Lung (tissue), 12 donors: ENCODE measurements around the gene TNS4. TPM values are rescaled to one million over a fixed set of nuclear protein-coding genes. Genes with fewer than 3 reads are reported as not detected.

ENCODE experiments used
- ATAC-seq: fragments of 200-7000 bp; cut with Tn5 transposase; one replicate; pipeline ENCODE4 v1.9.1; 2020; ENCODE audit warnings: moderate number of reproducible peaks; ENCODE audit not compliant: insufficient read depth, low FRiP score
- DNase-seq, 3 donors: peaks; one replicate each; pipeline ENCODE4 v3.0.0-alpha.2; 2013 to 2017
- H3K27ac ChIP-seq, 2 donors: one replicate each; pipeline ENCODE4 v1.5.1; 2013; ENCODE audit warnings: mild to moderate bottlenecking in 2 of 2, moderate library complexity in 2 of 2, control low read depth in 1 of 2, inconsistent platforms in 1 of 2, low read depth in 1 of 2, low read length in 1 of 2
- H3K27me3 ChIP-seq, 3 donors: one replicate each; pipeline ENCODE4 v1.5.1; 2013; ENCODE audit warnings: low read length in 2 of 3; ENCODE audit not compliant: control insufficient read depth in 3 of 3, insufficient read depth in 3 of 3
- H3K36me3 ChIP-seq, 4 donors: one replicate each; pipeline ENCODE4 v1.5.1; 2013; ENCODE audit warnings: low read length in 4 of 4, mild to moderate bottlenecking in 1 of 4, moderate library complexity in 1 of 4; ENCODE audit not compliant: control insufficient read depth in 4 of 4, insufficient read depth in 4 of 4
- H3K4me1 ChIP-seq, 5 donors: one replicate each; pipeline ENCODE4 v1.5.1; 2013; ENCODE audit warnings: low read length in 5 of 5, mild to moderate bottlenecking in 2 of 5, moderate library complexity in 1 of 5; ENCODE audit not compliant: control insufficient read depth in 5 of 5, insufficient read depth in 5 of 5
- H3K4me3 ChIP-seq: one replicate; pipeline ENCODE4 v1.5.1; 2013; ENCODE audit warnings: mild to moderate bottlenecking, control low read depth, moderate library complexity
- H3K9ac ChIP-seq, 2 donors: one replicate each; pipeline ENCODE4 v1.5.1; 2013; ENCODE audit warnings: low read length in 2 of 2, control low read depth in 1 of 2; ENCODE audit not compliant: insufficient read depth in 1 of 2
- H3K9me3 ChIP-seq, 4 donors: one replicate each; pipeline ENCODE4 v1.5.1; 2013; ENCODE audit warnings: low read length in 3 of 4, mild to moderate bottlenecking in 1 of 4, moderate library complexity in 1 of 4; ENCODE audit not compliant: control insufficient read depth in 4 of 4, insufficient read depth in 3 of 4
- WGBS, 2 donors: extraction: QIAGEN DNeasy Blood & Tissue Kit; methylation state at CpG; one replicate each; pipeline ENCODE4 v1.1.7; 2013; 5-methylcytosine and 5-hydroxymethylcytosine counted together
- polyA plus RNA-seq, 2 donors: library from polyadenylated mRNA; stranded (reverse); fragments of 200-250 nt; gene quantifications; one replicate each; pipeline ENCODE4 v1.2.1, GENCODE V29; 2013
- total RNA-seq, 2 donors: library from RNA; depleted of rRNA in 1 of 2; stranded (reverse); fragments of >200 nt in 1 of 2; gene quantifications; one replicate each; pipeline ENCODE4 v1.2.1, GENCODE V29; 2014 to 2021
- TF ChIP-seq, protein P1 (sequence below): IDR thresholded peaks from 2 replicates; pipeline ENCODE4 v1.5.1; 2012; ENCODE audit warnings: mild to moderate bottlenecking; ENCODE audit errors: control extremely low read depth, extremely low read depth
- donor health status: control.
- donor health status: control.
- donor health status: Bipolar disorder and iron deficiency.
- donor health status: healthy.
- donor health status: DM: yes; HTN: yes; CAD: no.

The TNS4 gene
- total and polyA plus RNA-seq, 4 donors, result 0.17 to 6.8 (median 2.2) TPM

DNA sequence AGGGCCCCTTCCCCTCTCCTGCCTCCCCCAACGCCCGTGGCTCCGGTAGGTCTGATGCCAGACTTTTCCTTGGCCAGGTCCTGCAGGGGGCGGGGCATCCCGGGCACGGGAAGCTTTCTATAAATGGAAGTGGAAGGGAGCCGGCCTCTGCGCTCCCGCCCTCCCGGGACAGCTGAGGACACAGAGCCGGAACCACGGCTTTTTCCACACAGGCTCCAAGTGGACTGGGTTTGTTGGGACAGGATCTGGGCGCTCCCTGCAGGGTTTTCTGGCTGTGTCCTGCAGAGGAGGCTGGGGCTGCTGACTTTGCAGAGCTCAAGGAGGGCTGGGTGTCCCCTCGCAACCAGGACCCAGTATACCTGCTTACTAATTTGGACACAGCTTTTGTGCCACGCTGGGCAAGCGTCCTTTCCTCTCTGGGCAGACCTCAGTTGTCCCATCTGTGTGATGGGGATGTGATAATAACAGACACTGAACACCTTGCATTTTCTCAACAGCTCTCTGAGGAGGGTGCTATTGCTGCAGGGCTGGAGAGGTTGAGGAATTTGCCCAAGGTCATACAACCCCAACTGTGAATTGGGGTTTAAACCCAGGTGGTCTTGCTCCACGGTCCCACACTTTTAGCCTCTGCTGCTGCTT, 1.8 kb downstream of the TNS4 start:
- WGBS, 2 donors, result 20 to 23% methylated on average over 16 to 17 of the region's 17 CpGs
- Histone ChIP-seq H3K9me3 (peaks cover 0 to 5% (median 0%) of the 10 kb centered on the region in 4 donors), H3K36me3 (no peaks in the 10 kb centered on the region), H3K4me1 (peaks cover 0 to 10% (median 0%) of the 10 kb centered on the region in 5 donors), H3K27ac (peak overlapping the region in 1 of 2 donors; percentile 37), H3K9ac (peak overlapping the region in 1 of 2 donors; percentile 28), H3K4me3 (no peak overlapping the region), H3K27me3 (no peaks in the 10 kb centered on the region)
- ATAC-seq (peak; percentile 67), DNase-seq (peak; percentile 68 to 80 (median 74))
- TF ChIP-seq, protein P1, sequence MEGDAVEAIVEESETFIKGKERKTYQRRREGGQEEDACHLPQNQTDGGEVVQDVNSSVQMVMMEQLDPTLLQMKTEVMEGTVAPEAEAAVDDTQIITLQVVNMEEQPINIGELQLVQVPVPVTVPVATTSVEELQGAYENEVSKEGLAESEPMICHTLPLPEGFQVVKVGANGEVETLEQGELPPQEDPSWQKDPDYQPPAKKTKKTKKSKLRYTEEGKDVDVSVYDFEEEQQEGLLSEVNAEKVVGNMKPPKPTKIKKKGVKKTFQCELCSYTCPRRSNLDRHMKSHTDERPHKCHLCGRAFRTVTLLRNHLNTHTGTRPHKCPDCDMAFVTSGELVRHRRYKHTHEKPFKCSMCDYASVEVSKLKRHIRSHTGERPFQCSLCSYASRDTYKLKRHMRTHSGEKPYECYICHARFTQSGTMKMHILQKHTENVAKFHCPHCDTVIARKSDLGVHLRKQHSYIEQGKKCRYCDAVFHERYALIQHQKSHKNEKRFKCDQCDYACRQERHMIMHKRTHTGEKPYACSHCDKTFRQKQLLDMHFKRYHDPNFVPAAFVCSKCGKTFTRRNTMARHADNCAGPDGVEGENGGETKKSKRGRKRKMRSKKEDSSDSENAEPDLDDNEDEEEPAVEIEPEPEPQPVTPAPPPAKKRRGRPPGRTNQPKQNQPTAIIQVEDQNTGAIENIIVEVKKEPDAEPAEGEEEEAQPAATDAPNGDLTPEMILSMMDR, result no peak

DNA sequence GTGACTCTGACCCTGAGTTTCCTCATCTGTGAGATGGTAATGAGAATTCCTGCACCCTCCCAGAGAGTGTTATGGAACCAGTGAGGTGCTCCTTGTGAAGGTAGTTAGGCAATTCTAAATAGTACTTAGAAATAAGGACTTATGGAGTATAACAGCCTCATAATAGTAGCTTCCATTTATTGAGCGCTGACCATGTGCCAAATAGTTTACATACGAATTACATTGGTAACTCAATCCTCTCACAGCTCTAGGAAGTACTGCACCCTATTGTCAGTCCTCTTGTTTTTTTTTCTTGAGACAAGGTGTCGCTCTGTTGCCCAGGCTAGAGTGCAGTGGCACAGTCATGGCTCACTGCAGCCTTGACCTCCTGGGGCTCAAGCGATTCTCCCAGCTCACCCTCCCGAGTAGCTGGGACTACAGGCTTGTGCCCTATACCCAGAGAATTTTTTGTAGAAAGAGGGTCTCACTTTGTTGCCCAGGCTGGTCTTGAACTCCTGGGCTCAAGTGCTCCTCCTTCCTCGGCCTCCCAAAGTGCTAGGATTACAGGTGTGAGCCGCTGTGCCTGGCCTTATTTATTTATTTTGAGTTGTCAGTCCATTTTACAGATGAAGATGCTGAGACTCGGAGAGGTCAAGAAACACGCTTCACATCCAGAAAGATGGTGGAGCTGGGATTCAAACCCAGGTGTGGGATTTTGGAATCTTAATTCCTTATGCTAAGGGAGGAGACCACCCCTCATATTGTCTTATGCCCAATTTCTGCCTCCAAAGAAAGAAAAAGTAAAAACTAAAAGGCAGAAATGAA, 2.9 kb downstream of the TNS4 start:
- peaks cover 0 to 10% (median 0%) of the 10 kb centered on the region in 5 donors for H3K4me1 ChIP-seq
- H3K27ac ChIP-seq, result peak overlapping the region in 1 of 2 donors; percentile 26

DNA sequence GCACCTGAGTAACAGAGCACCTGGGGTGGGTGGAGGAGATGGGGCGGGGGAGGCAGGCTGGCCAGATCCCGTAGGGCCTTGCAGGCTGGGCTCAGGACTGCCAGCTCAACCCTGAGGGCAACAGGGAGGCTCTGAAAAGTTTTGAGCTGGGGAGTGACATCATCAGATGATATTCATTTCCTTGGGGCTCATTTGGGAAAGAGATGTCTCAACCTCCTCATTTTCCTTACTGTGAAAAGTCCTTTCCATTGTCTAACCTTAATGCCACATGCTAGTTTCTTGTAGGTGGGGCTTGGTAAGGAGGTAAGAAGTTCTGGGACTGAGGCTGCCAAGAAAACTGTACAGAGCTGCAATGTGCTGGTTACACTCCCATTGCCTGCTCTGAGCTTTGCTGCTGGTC, 3.7 kb downstream of the TNS4 start:
- ATAC-seq, result no peak
- Histone ChIP-seq H3K9me3 (no peaks in the 10 kb centered on the region), H3K27ac (peak overlapping the region in 1 of 2 donors; percentile 11), H3K9ac (no peak overlapping the region), H3K4me3 (no peak overlapping the region), H3K4me1 (peaks cover 0 to 10% (median 0%) of the 10 kb centered on the region in 5 donors), H3K27me3 (no peaks in the 10 kb centered on the region), H3K36me3 (no peaks in the 10 kb centered on the region)
- TF ChIP-seq, protein P1, result no peak
- 85 to 92% methylated on average over 2 of the region's 2 CpGs for WGBS, 2 donors
- no peak for DNase-seq

More for the DNA sequence above, 2.9 kb downstream of the TNS4 start:
- peaks cover 0 to 4% (median 0%) of the 10 kb centered on the region in 4 donors for H3K9me3 ChIP-seq
- peak; percentile 13 for ATAC-seq
- no peaks in the 10 kb centered on the region for H3K27me3 ChIP-seq
- no peak for DNase-seq
- H3K36me3 ChIP-seq, result no peaks in the 10 kb centered on the region
- H3K4me3 ChIP-seq, result no peak overlapping the region
- no peak overlapping the region for H3K9ac ChIP-seq
- TF ChIP-seq, protein P1, result no peak
- WGBS, 2 donors, result 64 to 74% methylated on average over 9 of the region's 9 CpGs
